ENCODE results near the gene ATP8A2.
A peak's percentile ranks its signal among the peaks of the same experiment; 100 is the strongest.
"Not testable (repeated sequence)": the region's sequence is repeated elsewhere in the genome, so short reads cannot be mapped to it uniquely, and the experiment has no call there.

Gene ATP8A2

DNA sequence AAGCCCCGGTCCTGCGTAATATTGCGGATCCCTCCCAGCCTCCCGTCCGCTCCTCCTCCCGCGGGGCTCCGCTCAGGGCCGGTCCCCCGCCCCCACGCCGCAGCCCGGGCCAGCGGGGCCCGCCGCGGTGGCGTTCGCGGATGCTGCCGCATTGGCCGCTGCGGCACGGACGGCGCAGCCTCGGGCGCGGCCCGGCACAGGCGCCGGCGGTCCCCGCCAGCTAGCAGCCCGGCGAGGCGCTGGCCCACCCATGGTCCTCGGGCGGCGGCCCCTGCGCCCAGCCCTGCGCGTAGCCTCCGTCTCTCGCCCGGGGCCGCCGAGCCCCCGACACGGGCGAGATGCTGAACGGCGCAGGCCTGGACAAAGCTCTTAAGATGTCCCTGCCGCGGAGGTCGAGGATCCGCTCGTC is at the start of gene ATP8A2:
TSS of gene ATP8A2 (plus strand) at position 100 of the 409 bp plus-strand sequence. CDS start at position 339, 239 bp downstream.
- DNase-seq (ENCODE audit: low spot score): peak; percentile 74

DNA sequence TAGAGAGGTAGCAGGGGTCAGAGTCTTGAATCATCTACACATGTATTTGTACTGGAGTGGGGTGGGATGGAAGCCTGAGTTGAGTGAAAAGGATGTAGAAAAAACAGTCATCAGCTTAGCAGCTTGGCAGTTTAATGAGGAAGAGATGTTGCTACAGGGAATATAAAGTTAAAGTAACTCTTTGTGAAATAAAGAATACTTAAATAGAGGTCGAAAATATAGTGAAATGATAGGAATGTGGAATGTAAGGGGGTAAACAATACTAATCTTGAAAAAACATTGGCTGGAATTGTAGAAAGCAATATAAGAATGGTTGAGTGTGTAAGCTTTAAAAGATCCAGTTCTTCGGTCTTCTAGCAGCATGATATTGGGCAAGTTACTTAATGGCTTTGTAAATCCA is 47.7 kb upstream of the ATP8A2 start:
- DNase-seq (ENCODE audit: low spot score): no peak

DNA sequence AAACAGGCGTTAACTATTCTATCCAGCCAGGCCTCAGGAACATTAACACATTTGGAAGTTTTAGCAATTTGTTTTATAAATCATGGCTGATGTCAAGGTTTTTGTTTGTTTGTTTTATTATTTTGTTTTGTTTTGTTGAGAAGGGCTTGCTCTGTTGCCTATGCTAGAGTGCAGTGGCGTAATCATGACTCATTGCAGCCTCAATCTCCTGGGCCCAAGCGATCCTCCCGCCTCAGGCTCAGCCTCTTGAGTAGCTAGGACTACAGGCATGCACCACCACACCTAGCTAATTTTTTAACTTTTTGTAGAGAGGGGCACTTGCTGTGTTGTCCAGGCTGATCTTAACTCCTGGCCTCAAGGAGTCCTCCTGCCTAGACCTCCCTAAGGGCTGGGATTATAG is 42.1 kb upstream of the ATP8A2 start:
- no peak for DNase-seq (ENCODE audit: low spot score)

DNA sequence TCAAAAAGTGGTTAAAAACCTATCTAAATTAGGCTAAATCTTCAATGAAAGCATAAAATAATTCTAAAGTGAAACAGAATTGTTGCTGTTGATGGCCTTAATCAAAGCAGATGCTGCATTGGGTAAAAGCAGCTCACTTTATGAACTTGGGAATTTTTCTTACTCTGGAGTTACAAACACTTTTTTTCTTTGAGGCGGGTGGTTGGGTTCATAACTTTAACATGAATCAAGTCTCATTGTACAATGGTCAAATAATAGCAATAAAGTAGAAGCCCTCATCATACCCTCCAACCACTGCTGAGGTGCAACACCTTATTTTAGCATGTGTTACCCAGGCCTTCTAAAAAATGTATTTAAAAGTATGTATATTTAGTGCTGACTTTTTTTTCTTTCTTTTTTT is 41.2 kb upstream of the ATP8A2 start:
- DNase-seq (ENCODE audit: low spot score): no peak

DNA sequence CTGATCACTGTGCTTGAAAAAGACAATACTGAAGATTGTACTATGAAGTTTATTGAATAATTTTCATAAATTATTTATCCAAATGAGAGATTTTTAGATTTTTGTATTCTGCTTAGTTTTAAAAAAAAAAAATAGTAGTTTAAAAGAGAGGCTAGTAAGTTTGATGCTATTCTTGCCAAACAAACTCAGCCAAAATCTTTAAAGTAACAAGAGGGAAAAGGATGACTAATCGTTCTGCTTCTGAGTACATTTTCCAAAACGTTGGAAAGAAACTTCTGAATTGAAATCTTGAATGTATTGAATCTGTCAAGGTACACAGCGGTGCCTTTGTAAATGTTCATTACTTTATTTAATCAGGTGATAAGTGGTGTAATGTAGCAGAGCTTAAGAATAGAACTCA is 35.9 kb upstream of the ATP8A2 start:
- no peak for DNase-seq (ENCODE audit: low spot score)

DNA sequence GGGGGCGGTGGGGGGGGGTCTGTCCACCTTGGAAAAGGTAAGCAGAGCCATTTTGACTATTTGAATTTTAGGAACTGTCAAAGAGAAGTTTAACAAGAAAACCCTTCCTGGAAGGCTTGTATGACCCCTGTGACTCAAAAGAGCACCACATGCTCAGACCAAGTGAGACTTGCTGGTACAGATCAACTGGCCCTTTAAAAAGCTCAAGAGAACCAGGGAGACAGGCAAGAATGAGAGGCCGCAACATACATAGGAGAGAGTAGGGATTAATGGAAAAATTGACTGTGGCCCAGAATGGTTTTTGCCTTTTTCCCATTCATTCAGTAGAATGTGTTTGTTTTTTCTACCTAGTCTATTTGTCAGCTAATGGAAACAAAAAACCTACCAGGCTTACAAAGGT is 26.2 kb upstream of the ATP8A2 start:
- no peak for DNase-seq (ENCODE audit: low spot score)

DNA sequence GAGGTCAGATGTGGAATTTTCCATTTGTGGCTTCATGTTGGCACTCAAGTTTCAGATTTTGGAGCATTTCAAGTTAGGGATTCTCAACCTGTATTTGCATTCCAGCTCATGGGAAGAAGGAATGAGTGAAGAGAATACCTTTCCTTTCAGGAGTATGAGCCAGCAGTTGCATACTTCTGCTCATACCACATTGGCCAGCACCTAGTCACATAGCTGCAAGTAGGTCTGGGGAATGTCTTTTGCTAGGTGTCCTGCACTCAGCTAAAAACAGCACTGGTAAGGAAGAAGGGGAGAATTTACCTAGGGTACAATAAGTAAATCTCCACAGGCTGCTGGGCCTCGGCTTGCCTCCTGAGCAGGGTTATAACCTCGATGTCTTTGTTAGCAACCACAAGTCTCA is 24.6 kb upstream of the ATP8A2 start:
- DNase-seq (ENCODE audit: low spot score): no peak

DNA sequence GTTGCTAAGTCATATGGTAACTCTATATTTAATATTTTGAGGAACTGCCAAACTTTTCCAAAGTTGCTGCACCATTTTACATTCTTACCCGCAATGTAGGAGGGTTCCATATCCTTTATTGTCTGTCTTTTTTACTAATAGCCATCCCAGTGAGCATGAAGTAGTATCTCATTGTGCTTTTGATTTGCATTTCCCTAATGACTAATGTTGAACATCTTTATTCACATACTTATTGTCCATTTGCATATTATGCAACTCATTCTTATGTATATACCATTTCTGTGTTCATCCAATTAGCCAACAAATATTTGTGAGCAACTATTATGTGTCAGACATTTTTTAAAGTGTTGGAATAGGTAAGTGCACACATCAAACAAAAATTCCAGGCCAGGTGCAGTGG is 20.4 kb upstream of the ATP8A2 start:
- no peak for DNase-seq (ENCODE audit: low spot score)

DNA sequence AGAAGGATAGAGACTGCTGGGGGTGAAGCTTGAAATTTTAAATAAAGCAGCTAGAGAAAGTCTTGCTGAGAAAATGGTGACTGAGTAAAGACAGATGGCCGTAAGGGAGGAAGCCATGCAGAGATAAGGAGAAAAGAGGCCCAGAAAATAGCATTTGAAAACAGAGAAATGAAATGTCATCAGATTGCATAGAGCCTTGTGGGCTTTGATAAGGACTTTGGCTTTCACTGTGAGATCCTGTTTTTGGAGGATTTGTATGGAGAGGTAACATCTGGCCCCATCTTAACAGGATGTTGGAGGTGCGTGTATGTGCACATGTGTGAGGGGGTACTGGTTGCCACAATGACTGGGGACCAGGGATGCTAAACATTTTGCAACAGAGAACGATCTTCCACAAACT is 19.5 kb upstream of the ATP8A2 start:
- DNase-seq (ENCODE audit: low spot score): no peak

DNA sequence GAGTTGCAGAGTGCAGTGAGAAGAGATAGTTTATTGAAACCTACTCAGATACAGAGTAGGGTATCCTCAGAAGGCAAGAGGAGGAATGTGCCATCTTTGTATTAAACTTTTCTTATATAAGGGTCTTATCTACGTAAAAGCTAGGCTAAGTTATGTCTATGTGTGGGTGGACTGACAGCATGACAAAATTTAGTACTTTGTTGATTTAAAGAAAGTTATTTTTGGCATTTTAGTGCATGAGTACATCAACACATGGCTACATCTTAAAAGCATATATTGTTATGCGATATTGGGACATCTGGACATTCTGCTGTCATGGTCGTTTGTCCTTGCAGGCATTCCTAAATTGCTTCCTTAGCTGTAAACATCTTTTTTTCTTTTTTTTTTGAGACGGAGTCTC is 19.0 kb upstream of the ATP8A2 start:
- no peak for DNase-seq (ENCODE audit: low spot score)

DNA sequence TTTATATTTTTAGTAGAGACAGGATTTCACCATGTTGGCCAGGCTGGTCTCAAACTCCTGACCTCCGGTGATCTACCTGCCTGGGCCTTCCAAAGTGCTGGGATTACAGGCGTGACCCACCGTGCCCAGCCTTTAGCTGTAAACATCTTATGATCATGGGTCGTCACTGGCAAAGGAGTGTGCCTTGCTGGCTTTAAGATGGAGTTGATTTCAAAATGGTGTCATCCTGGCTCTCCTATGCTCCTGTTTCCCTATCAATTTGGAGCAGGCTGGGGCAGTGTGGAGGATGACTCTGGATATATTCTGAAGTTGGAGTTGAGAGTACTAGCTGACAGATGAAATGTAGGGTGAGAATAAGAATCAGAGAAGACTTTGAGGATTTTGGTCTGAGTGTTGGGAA is 18.4 kb upstream of the ATP8A2 start:
- no peak for DNase-seq (ENCODE audit: low spot score)

DNA sequence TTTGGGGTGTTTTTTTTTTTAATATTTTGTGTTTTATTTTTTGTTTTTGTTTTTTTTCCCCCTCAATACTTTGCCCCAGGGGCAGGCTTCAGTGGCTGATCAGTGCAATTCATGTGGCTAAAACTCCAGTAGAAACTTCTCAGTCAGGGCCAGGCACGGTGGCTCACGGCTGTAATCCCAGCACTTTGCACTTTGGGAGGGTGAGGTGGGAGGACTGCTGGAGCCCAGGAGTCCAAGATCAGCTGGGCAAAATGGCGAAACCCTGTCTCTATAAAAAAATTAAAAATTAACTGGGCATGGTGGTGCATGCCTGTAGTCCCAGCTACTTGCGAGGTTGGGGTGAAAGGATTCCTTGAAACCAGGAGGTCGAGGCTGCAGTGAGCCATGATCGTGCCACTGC is 17.4 kb upstream of the ATP8A2 start:
- DNase-seq (ENCODE audit: low spot score): no peak

DNA sequence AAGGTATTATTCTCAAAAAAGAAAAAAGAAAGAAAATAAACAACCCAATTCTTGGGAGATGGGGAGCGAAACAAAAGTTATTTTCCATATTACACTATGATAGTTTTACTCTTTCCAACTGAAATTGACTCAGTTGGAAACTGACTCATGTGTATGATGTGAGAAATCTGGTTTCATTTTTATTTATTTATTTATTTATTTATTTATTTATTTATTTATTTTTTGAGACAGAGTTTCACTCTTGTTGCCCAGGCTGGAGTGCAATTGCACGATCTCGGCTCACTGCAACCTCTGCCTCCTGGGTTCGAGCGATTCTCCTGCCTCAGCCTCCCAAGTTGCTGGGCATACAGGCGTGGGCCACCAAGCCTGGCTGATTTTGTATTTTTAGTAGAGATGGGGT is 11.3 kb upstream of the ATP8A2 start:
- not testable (repeated sequence) for DNase-seq (ENCODE audit: low spot score)

DNA sequence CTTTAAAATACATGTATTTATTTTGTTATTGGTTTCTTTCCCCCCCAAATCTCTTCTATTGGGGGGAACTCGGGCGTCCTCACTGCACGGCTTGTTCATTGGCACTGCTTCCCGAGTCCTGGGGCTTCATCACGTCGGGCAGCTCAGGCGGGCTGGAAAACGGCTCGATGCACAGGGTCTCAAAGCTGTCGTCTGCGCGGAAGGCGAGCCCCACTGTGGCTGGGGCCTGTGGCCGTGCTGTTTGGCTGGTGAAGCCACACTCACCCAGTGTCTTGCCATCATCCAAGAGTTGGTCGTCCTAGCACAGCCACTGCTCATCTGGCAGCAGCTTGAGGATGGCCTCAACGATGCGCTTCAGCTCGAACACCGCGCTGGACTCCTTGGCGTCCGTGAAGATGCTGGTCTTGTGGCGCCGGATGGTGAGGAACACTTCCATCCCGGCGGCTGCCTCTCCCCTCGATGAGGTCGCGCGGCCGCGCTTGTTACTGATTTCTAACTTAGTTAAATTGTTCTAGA is 6.0 kb upstream of the ATP8A2 start:
- DNase-seq (ENCODE audit: low spot score): no peak

DNA sequence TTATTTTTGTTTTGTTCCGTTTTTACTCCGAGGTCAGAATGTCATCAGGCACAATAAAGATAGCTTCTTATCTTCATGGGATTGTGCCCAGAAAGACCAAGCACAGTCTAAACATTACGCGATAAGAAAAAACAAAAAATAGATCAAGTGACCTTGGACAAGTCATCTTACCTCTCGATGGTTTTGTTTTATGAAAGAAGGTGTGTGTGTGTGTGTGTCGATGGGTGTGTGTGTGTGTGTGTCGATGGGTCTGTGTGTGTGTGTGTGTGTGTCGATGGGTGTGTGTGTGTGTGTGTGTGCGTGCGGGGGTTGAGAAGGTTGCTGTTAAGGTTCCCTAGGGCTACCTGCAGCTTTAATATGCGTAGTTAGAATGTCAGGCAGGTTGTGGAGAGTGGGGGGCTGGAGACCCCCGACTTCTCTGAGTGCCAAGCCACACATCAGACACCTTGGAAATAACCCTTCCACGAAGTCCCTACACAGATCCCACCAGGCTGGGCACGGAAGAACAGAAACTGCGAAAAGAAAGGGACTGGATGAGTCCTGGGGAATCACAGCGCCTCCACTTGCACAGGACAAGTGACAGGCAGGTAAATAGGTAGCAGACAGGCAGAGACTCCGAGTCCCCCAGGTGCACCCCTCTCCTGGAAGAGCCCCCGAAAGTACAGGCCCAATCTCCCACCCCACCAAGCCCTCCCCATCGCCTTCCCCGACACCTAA is 458 bp upstream of the ATP8A2 start:
- DNase-seq (ENCODE audit: low spot score): no peak

DNA sequence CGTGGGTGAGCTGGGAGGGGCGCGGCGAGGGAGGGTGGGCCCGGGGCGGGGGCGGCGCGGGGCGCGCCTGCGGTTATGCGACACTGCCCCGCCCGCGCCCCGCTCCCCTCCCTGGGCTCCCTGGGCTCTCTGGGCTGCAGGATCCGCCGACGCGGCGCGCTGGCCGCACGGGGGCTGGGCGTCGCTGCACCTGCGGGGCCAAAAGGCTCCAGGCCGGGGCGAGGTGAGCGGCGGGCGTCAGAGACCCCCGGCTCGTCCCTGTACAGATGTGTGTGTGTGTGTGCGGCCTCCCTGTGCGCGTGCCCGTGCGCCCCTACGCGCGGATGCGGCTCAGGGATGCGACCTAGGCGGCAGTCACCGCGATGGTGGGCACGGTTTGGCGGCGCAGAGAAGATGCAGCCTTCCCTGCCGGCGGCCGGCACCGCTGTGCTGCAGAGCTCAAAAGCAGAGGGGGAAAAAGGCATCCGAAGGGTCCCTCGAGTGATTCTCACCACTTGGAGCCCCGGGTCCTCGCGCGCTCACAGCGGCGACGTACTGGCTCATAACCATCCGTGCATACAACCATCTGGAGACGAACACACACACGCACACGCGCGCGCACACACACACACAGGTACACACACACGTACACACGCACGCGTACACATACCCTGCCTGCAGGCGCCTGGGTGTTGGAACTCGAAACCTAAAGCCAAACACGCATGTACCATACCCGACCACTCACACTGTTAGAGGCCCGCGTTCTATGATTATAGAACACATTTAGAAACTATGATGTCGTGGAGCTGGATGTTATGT is 709 bp downstream of the ATP8A2 start:
- peak; percentile 68 for DNase-seq (ENCODE audit: low spot score)

DNA sequence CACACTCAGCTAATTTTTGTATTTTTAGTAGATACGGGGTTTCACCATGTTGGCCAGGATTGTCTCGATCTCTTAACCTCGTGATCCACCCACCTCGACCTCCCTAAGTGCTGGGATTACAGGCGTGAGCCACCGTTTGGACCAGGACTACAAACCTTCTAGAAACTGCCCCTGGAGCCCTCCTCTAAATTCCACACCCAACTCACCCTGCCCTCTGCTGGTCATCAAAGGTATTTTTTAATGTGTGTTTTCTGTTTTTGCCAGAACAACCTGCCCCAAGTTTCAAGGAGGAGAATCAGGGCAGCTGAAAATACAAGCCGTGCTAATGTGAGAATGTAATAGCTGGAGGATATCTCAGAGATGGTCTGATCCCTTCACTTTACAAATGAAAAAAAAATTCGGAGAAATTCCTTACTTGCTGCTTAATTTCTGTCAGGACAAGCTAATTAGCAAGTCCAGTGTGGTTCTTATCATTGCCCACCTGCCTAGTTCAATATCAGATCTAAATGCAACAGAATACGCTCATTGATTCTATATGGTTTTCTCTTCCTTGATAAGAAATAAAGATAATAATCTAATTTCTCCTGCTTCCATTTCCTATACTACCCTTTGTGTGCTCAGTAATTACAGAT is 4.1 kb downstream of the ATP8A2 start:
- DNase-seq (ENCODE audit: low spot score): peak; percentile 68

DNA sequence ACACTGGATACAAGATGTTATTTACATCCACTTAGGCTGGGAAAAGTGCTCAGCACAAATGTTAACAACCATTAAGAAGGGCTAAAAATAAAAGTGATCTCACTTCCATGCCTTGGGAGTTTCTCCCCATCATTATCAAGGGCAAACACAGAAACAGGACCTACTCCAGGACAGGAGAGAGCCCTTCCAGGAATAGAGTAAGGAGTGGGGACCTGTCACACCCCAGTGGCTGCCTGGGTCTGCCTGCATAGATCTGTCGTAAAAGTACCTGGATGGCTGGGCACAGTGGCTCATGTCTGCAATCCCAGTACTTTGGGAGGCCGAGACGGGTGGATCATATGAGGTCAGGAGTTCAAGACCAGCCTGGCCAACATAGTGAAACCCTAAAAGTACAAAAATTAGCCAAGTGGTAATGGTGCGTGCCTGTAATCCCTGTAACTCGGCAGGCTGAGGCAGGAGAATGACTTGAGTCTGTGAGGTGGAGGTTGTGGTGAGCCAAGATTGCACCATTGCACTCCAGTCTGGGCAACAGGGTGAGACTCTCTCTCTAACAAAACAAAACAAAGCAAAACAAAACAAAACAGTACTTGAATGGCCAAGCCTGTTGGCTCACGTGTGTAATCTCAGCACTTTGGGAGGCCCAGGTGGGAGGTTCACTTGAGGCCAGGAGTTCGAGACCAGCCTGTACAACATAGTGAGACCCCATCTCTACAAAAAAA is 5.6 kb downstream of the ATP8A2 start:
- DNase-seq (ENCODE audit: low spot score): no peak

DNA sequence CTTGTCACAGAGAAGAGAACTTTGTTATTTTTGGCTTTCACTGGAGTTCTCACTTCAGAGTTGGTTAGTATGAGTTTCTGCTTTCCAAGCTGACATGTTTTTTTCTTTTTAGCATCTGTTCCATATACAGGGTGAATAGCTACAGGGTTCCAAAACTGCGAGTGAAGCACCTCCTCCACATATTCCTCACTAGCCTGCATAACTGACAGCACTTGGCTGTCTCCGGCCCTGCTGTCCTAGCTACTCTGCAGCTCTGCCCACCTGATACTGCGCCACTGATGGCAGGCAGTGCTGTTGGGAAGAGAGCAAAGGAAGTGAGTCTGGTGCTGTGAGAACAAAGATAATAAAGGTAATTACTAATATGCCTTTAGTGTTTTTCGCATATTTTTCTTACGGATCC is 6.8 kb downstream of the ATP8A2 start:
- DNase-seq (ENCODE audit: low spot score): no peak

DNA sequence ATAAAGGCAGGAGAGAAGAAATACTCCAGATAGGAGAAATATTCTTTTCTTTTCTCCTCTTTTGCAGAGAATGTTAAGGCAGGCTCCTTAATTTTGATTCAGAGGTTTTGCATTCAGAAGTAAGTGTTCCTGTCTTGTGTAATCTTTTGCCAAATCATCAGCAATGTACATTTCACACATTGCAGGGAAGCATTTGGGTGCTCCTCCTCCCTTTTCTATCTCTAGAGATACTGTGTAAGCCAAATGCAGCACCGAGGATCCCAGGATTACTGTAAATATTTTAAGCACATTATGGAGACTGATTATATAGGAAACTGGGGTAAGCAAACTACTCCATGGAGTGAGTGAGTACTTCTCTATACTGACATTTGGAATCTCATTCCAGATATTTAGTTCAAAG is 7.2 kb downstream of the ATP8A2 start:
- DNase-seq (ENCODE audit: low spot score): no peak

DNA sequence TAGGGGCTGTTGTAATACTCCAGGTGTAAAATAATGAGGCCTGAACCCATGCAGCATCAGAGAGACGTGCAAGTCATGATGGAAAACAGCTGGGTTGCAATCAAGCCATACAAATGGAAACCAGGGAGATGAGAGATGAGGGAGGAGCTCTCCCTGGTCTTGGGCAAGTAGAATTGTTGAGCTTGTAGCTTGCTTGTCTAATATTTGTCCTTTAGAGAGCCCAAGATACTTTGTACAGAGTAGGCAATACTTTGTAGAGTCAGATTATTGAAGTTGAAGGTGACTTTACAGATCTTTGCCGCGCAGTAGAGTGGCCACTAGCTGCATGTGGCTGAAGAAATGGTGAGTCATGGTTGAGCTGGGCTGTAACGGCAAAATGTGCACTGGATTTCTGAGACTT is 8.3 kb downstream of the ATP8A2 start:
- no peak for DNase-seq (ENCODE audit: low spot score)

DNA sequence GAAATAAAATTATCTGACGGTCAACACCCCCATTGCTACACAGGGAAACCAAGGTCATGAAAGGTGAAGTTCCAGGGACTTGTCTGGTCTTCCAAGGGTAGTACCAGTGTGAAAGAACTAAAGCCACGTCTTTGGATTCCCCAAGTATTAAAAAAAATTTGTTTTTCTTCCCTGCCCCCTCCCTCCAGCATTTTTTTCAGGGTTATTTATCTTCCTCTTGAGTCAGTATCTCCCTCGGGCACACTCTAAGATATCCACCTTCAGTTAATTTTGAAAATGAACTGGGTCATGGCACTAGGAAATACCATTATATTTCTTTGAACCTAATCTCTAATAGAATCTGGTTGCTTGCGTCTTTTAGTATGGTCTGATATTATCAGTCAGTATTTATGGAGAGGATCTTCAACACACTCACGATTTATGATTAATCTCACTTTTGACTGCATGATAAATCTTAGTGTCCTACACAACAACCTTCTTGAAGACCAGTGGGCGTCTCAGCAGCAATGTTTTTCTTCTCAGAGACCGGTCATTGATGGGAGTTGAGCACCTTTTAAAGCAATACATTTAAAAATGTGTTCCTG is 9.1 kb downstream of the ATP8A2 start:
- DNase-seq (ENCODE audit: low spot score): no peak
